Measurements from ENCODE around the gene STX17. TPM values are rescaled to one million over a fixed set of nuclear protein-coding genes. Genes with fewer than 3 reads are reported as not detected.

Gene STX17
- total RNA-seq, 4 donors from 2014 or later, result 43.5 to 66.7 (median 50.8) TPM

- WGBS, 2 donors, result 92% methylated on average over 2 of the region's 2 CpGs
- Histone ChIP-seq H3K4me3 (replicated peaks in 1 of 3) (no peak overlapping the region), H3K36me3 (no peaks in the 10 kb centered on the region), H3K27ac (no peak overlapping the region), H3K9me3 (no peaks in the 10 kb centered on the region), H3K27me3 (no peaks in the 10 kb centered on the region), H3K4me1 (peaks cover 0 to 5% of the 10 kb centered on the region in 2 donors)
- intact Hi-C loops (cut with DNase I), result no loop called here
- TF ChIP-seq CTCF (IDR thresholded peaks at IDR 0.05) (no peak), POLR2A (IDR thresholded peaks at IDR 0.05) (no peak)
- DNase-seq, result no peak
These were observed 42.5 kb upstream of the STX17 start for GRCh38 chr9:99863955-99864354.

DNA sequence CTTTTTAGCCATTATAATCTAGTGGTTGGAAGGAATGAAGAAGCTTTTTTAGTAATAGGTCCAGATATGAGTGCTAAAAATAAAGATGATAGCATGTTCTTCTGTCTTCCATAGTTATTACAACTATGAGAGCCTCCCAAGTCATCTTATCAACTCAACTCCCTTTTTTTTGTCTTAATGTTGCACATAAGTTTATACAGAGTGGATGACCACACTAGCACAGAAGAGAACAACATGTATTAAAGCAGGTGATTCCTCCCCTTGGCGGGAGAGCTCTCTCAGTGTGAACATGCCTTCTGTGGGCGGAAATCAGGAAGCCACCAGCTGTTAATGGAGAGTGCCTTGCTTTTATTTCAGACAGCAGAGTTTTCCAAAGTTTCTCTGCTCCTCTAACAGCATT lies 40.1 kb upstream of the STX17 start:
- H3K9me3 ChIP-seq, result no peaks in the 10 kb centered on the region
- TF ChIP-seq CTCF (IDR thresholded peaks at IDR 0.05) (no peak), POLR2A (IDR thresholded peaks at IDR 0.05) (no peak)

GRCh38 chr9:99867536-99867935 lies 38.9 kb upstream of the STX17 start:
- TF ChIP-seq POLR2A (IDR thresholded peaks at IDR 0.05) (no peak), CTCF (IDR thresholded peaks at IDR 0.05) (no peak)
- intact Hi-C loops (cut with DNase I), result no loop called here
- no peaks in the 10 kb centered on the region for H3K4me1 ChIP-seq
- H3K4me3 ChIP-seq (replicated peaks in 1 of 3), result no peak overlapping the region
- H3K27ac ChIP-seq, result no peak overlapping the region
- no peaks in the 10 kb centered on the region for H3K36me3 ChIP-seq
- 70 to 80% methylated on average over 3 of the region's 3 CpGs for WGBS, 2 donors
- no peaks in the 10 kb centered on the region for H3K9me3 ChIP-seq
- no peak for DNase-seq
- H3K27me3 ChIP-seq, result no peaks in the 10 kb centered on the region

More for the DNA sequence above, 40.1 kb upstream of the STX17 start:
- Histone ChIP-seq H3K4me1 (no peaks in the 10 kb centered on the region), H3K27me3 (no peaks in the 10 kb centered on the region), H3K4me3 (replicated peaks in 1 of 3) (no peak overlapping the region), H3K27ac (no peak overlapping the region), H3K36me3 (no peaks in the 10 kb centered on the region)
- intact Hi-C loops (cut with DNase I), result no loop called here
- DNase-seq, result no peak
- WGBS, 2 donors, result 85% methylated on average over 2 of the region's 2 CpGs

DNA sequence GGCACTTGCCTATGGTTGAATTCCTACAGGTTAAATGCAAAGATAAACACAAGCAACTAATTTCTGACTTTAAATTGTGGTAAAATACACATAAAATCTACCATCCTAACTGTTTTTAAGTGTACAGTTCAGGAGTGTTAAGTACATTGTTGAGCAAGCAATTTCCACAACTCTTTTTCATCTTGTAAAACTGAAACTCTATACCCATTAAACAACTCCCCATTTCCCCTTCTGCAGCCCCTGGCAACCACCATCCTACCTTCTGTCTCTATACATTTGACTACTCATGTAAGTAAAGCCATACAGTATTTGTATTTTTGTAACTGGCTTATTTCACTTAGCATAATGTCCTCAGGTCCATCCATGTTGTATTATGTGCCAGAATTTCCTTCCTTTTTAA lies 38.5 kb upstream of the STX17 start:
- H3K27ac ChIP-seq, result no peak overlapping the region
- intact Hi-C loops (cut with DNase I), result no loop called here
- no peak for DNase-seq
- TF ChIP-seq POLR2A (IDR thresholded peaks at IDR 0.05) (no peak), CTCF (IDR thresholded peaks at IDR 0.05) (no peak)
- no peaks in the 10 kb centered on the region for H3K36me3 ChIP-seq
- no peaks in the 10 kb centered on the region for H3K4me1 ChIP-seq
- no peaks in the 10 kb centered on the region for H3K9me3 ChIP-seq
- no peak overlapping the region for H3K4me3 ChIP-seq (replicated peaks in 1 of 3)
- H3K27me3 ChIP-seq, result no peaks in the 10 kb centered on the region

DNA sequence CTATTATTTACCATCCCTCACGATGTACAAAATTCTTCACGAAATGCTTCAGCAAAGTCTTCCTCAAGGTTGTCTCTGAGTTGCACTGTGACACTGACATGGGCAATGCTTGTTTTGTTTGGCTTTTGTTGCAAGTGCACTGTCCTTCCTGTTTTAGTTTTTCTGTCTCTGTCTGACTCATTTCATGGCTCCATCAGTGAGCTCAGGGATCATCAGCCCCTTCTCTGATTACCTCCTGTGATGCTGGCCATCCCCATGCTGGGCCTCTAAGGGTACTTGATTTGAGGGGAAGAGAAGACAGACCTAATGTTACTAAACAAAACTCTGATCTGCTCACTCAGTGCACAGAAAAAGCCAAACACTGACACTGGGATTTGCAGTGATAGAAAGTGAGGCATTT lies 37.6 kb upstream of the STX17 start:
- Histone ChIP-seq H3K4me3 (replicated peaks in 1 of 3) (no peak overlapping the region), H3K4me1 (no peaks in the 10 kb centered on the region), H3K27me3 (no peaks in the 10 kb centered on the region), H3K36me3 (no peaks in the 10 kb centered on the region), H3K27ac (no peak overlapping the region), H3K9me3 (no peaks in the 10 kb centered on the region)
- intact Hi-C loops (cut with DNase I), result no loop called here
- 89 to 93% methylated on average over 2 of the region's 2 CpGs for WGBS, 2 donors
- no peak for DNase-seq
- TF ChIP-seq POLR2A (IDR thresholded peaks at IDR 0.05) (no peak), CTCF (IDR thresholded peaks at IDR 0.05) (no peak)

All from thyroid gland (tissue), 4 donors.